HL-60 (cell line): Measurements from ENCODE around the gene OPRL1.
A peak's percentile ranks its signal among the peaks of the same experiment; 100 is the strongest.

Experiments used
- DNase-seq, 2 experiments: peaks; one replicate each; pipeline ENCODE4 v3.0.0-alpha.2; 2010 to 2020; ENCODE audit warnings: low read depth in 1 of 2, low spot score in 1 of 2
- H3K27ac ChIP-seq: fragments of 250-450 bp; sonication (Bioruptor Pico); replicated peaks from 2 replicates; pipeline ENCODE4 v1.5.1; 2020; ENCODE audit warnings: mild to moderate bottlenecking, moderate library complexity
- H3K27me3 ChIP-seq: fragments of 250-450 bp; sonication (Bioruptor Pico); 2 replicates; pipeline ENCODE4 v1.5.1; 2021; ENCODE audit warnings: mild to moderate bottlenecking, moderate library complexity; ENCODE audit not compliant: insufficient read depth, poor library complexity, severe bottlenecking
- H3K4me3 ChIP-seq: replicated peaks from 2 replicates; pipeline ENCODE4 v1.5.1; 2011; ENCODE audit warnings: mild to moderate bottlenecking, control low read depth, low read length; ENCODE audit not compliant: insufficient read depth
- CTCF ChIP-seq: IDR thresholded peaks from one replicate; pipeline ENCODE4 v1.5.1; 2011; ENCODE audit warnings: low read length, control low read depth, inconsistent platforms; ENCODE audit not compliant: insufficient read depth
- GABPA ChIP-seq: IDR thresholded peaks from 2 replicates; pipeline ENCODE4 v1.6.1; 2012; ENCODE audit warnings: low read depth
- POLR2AphosphoS5 ChIP-seq: IDR thresholded peaks from 2 replicates; pipeline ENCODE4 v1.6.1; 2012; ENCODE audit warnings: low read depth
- REST ChIP-seq: IDR thresholded peaks from 2 replicates; pipeline ENCODE4 v1.6.1; 2012; ENCODE audit warnings: low read depth; ENCODE audit not compliant: insufficient replicate concordance
- SPI1 ChIP-seq: IDR thresholded peaks from 2 replicates; pipeline ENCODE4 v1.6.1; 2012; ENCODE audit warnings: low read depth, mild to moderate bottlenecking, borderline replicate concordance

Gene OPRL1

DNA sequence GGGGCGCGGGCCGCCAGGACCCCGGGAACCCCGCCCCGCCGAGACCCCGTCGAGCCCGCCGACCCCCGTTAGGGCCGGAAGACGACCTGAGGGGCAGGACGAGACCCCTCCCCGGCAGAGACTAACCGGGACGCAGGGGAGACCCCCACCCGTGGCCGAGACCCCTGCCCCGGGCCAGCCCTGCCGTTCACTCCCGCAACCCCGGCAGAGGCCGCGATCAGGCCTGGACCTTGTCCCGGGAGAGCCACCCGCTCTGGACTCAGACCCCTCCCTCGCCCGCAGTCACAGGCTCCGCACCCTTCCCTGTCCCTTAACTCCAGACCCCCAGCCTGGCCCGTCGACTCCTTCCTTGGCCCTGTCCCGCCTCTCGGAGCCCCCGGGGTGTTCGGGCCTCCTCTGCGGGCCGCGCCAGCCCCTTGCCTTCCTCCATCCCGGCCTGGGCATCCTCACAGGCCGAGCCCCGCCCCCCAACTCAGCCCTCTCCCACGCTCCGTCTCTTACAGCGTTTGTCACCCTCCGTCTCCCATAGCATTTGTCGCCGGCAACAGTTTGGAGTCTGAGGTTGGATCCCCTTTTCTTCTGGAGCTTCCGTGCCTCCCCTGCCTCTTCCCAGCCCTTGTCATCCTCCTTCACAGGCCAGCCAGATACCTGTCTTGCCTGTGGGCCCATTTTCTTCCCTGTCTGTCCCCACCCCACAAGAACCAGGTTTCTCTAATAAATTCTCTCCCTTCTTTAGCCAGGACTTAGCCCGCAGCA is 16.3 kb upstream of the OPRL1 start:
- DNase-seq, result no peak
- no peaks in the 10 kb centered on the region for H3K27me3 ChIP-seq
- H3K4me3 ChIP-seq, result peak overlapping the region; percentile 90
- H3K27ac ChIP-seq, result peak overlapping the region; percentile 51
- TF ChIP-seq CTCF (no peak), REST (no peak), GABPA (no peak), POLR2AphosphoS5 (no peak), SPI1 (no peak)

GRCh38 chr20:64064145-64064698 is 15.7 kb upstream of the OPRL1 start:
- DNase-seq, result no peak
- TF ChIP-seq SPI1 (no peak), REST (no peak), CTCF (no peak), GABPA (no peak), POLR2AphosphoS5 (no peak)
- Histone ChIP-seq H3K27ac (no peak overlapping the region), H3K27me3 (no peaks in the 10 kb centered on the region), H3K4me3 (no peak overlapping the region)

- no peak for TF ChIP-seq POLR2AphosphoS5
- TF ChIP-seq REST, result no peak
- no peak for TF ChIP-seq GABPA
- no peak for TF ChIP-seq CTCF
- no peak for TF ChIP-seq SPI1
- DNase-seq, result no peak
- no peak overlapping the region for H3K27ac ChIP-seq
- H3K27me3 ChIP-seq, result no peaks in the 10 kb centered on the region
- H3K4me3 ChIP-seq, result no peak overlapping the region
Measured at GRCh38 chr20:64065062-64065973, 14.6 kb upstream of the OPRL1 start.
